Ishikawa (cell line): ENCODE data around the gene IFNG-AS1.

Experiments
- CREB1 ChIP-seq: IDR thresholded peaks from 2 replicates; pipeline ENCODE4 v1.6.1; 2012; ENCODE audit warnings: low read depth
- EP300 ChIP-seq: IDR thresholded peaks from 2 replicates; pipeline ENCODE4 v1.6.1; 2012; ENCODE audit warnings: borderline replicate concordance
- FOXM1 ChIP-seq: IDR thresholded peaks from 2 replicates; pipeline ENCODE4 v1.6.1; 2012; ENCODE audit warnings: low read depth, borderline replicate concordance
- MAX ChIP-seq: IDR thresholded peaks from 2 replicates; pipeline ENCODE4 v1.6.1; 2012
- REST ChIP-seq: IDR thresholded peaks from 2 replicates; pipeline ENCODE4 v1.6.1; 2012; ENCODE audit warnings: low read depth, mild to moderate bottlenecking
- TAF1 ChIP-seq: IDR thresholded peaks from 2 replicates; pipeline ENCODE4 v1.6.1; 2012; ENCODE audit warnings: low read depth, mild to moderate bottlenecking
- TCF12 ChIP-seq: IDR thresholded peaks from 2 replicates; pipeline ENCODE4 v1.6.1; 2012; ENCODE audit warnings: low read depth
- TEAD4 ChIP-seq: IDR thresholded peaks from 2 replicates; pipeline ENCODE4 v1.6.1; 2012
- USF1 ChIP-seq: IDR thresholded peaks from 2 replicates; pipeline ENCODE4 v1.6.1; 2012
- YY1 ChIP-seq: IDR thresholded peaks from 2 replicates; pipeline ENCODE4 v1.6.1; 2012; ENCODE audit warnings: low read depth

- no peak for TF ChIP-seq CREB1
- TF ChIP-seq MAX = no peak
- no peak for TF ChIP-seq TAF1
- TF ChIP-seq TEAD4 = no peak
- no peak for TF ChIP-seq EP300
- TF ChIP-seq REST = no peak
- TF ChIP-seq YY1 = no peak
- TF ChIP-seq TCF12 = no peak
- TF ChIP-seq FOXM1 = no peak
- TF ChIP-seq USF1 = no peak
Observed at GRCh38 chr12:67977668-67978067, 11.6 kb upstream of the IFNG-AS1 start.
